ENCODE measurements around the gene UBE3C.

Gene UBE3C

DNA sequence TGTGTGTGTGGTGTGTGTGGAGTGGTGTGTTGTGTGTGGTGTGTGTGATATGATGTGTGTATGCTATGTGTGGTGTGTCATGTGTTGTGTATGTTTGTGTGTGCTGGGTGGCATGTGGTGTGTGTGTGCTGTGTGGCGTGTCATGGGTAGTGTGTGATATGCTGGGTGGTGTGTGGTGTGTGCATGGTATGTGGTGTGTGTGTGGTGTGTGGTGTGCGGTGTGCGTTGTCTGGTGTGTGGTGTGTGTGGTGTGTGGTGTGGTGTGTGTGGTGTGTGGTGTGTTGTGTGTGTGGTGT is 160.5 kb downstream of the UBE3C start:
- H3K4me3 ChIP-seq (ENCODE audit: low read length) = no peak overlapping the region
- H3K4me1 ChIP-seq (ENCODE audit: control insufficient read depth, insufficient read depth, low read length) = no peaks in the 10 kb centered on the region
- no peak overlapping the region for H3K9ac ChIP-seq (ENCODE audit: low read length)
- no peak overlapping the region for H3K27ac ChIP-seq (ENCODE audit: low read depth, low read length)
- no peaks in the 10 kb centered on the region for H3K36me3 ChIP-seq (ENCODE audit: control insufficient read depth, insufficient read depth, low read length)
- H3K27me3 ChIP-seq (ENCODE audit: control insufficient read depth, insufficient read depth, low read length) = no peaks in the 10 kb centered on the region

DNA sequence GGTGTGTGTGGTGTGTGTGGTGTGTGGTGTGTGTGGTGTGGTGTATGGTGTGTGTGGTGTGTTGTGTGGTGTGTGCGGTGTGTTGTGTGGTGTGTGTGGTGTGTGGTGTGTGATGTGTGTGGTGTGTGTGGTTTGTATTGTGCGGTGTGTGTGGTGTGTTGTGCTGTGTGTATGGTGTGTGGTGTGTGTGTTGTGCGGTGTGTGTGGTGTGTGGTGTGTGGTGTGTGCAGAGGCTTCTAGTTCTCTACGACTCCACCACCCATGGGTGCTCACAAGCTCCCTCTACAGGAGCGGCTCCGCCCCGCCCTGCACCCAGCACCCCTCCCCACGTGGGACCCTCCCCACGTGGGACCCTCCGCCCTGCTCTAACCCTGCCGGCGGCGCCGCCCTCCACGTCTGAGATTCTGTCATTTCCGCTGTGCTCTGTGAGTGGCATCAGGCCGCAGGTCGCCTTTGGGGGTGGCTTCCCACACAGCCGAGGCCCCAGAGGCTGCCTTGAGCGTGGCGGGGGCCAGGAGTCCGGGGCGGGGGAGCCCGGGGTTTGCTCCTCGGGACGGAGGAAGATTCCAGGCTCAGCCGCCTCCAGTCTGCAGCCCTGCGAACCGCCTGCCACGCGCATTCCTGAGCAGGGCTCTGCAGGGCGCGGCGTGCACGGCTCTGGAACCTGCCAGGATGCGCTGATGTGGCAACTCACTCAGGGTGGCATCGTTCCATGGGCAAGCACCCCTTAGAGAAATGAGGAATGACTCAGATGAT is 161.1 kb downstream of the UBE3C start:
- no peak overlapping the region for H3K4me3 ChIP-seq (ENCODE audit: low read length)

DNA sequence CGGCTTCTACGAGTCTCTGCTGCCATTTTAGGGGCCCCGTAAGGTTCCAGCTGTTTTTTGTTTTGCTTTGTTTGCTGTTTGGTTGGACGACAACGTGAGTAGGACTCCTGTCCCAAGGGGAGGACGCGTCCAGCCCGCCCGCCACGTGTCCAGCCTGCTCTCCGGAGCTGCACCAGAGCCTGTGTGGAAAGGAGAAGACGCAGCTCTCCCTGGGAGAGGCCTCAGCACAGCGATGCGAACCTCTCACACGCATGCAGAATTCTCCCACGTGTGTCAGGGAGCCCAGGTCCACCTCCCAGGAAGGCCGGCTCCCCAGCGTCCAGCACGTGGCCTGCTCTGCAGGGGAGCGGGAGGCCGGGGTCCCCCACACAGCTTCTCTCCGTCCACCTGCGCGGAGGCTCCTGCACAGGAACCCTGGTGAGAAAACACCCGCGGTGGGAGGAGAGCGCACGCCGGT is 161.7 kb downstream of the UBE3C start:
- Histone ChIP-seq H3K4me3 (ENCODE audit: low read length) (no peak overlapping the region), H3K27ac (ENCODE audit: low read depth, low read length) (no peak overlapping the region), H3K36me3 (ENCODE audit: control insufficient read depth, insufficient read depth, low read length) (no peaks in the 10 kb centered on the region), H3K27me3 (ENCODE audit: control insufficient read depth, insufficient read depth, low read length) (no peaks in the 10 kb centered on the region), H3K9ac (ENCODE audit: low read length) (no peak overlapping the region), H3K4me1 (ENCODE audit: control insufficient read depth, insufficient read depth, low read length) (no peaks in the 10 kb centered on the region)

More for the DNA sequence above, 161.1 kb downstream of the UBE3C start:
- H3K9ac ChIP-seq (ENCODE audit: low read length) = no peak overlapping the region
- no peaks in the 10 kb centered on the region for H3K4me1 ChIP-seq (ENCODE audit: control insufficient read depth, insufficient read depth, low read length)
- no peak overlapping the region for H3K27ac ChIP-seq (ENCODE audit: low read depth, low read length)
- no peaks in the 10 kb centered on the region for H3K27me3 ChIP-seq (ENCODE audit: control insufficient read depth, insufficient read depth, low read length)
- H3K36me3 ChIP-seq (ENCODE audit: control insufficient read depth, insufficient read depth, low read length) = no peaks in the 10 kb centered on the region

DNA sequence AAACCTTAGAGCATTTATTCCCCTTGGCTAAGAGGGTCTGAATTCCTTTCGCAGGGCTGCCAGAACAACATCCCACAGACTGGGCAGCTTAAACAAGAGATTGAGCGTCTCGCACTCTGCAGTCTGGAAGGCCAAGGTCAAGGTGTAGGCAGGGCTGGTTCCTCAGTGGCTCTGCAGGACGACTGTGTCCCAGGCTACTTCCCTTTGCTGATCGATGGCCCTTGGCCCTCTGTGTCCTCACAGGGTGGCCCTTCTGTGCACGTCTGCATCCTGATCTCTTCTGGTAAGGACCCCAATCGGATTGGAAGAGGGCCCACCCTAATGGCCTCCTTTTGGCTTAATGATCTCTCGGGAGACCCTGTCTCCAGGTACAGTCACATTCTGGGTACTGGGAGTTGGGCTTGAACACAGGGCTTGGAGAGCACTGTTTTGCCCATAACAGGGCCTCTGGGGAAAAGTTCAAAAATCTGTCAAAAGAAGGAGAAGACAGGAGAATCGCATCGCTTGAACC is 162.9 kb downstream of the UBE3C start:
- H3K36me3 ChIP-seq (ENCODE audit: control insufficient read depth, insufficient read depth, low read length) = no peaks in the 10 kb centered on the region
- H3K27ac ChIP-seq (ENCODE audit: low read depth, low read length) = no peak overlapping the region
- no peak overlapping the region for H3K4me3 ChIP-seq (ENCODE audit: low read length)
- H3K9ac ChIP-seq (ENCODE audit: low read length) = no peak overlapping the region
- no peaks in the 10 kb centered on the region for H3K27me3 ChIP-seq (ENCODE audit: control insufficient read depth, insufficient read depth, low read length)
- no peaks in the 10 kb centered on the region for H3K4me1 ChIP-seq (ENCODE audit: control insufficient read depth, insufficient read depth, low read length)

DNA sequence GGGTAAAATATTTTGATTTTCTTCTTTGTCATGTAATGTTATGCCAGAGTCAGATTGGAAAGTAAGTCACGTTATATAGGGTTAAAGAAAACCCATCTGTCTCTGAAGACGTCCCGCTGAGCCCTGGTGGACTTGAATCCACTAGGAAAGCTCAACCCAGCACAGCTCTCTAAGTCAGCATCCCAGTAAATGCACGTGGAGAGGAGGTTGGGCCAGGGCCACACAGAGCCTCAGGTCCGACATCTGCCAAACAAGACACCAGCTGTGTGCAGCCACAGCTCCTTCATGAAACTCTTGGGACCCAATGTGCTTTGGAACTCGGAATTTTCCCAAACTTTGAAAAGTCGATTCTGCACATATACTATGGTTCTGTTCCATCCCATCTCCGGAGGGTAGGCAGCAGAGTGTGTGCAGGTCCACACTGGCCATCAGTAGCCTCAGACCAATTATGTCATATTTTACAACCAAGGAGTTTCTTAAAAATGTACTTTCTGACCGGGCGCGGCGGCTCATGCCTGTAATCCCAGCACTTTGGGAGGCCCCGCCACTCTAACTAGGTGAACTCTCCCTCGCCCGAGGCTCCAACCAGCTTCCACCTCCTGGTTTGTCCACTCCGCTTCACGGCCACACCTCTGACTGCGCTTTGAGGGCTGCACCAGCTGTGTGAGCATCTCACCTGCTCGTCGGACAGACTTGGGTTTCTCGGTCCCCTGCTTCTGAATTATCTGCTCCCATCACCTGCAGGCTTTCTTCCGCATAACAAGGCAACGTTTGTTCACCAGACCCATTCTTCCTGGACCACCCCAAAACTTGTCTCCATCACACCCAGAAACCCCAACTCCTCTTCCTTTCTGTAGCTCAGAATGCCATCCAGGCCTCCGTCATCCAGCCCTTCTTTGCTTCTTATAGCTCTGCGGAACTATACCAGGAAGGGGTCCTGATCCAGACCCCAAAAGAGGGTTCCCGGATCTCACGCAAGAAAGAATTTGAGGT is 168.4 kb downstream of the UBE3C start:
- no peaks in the 10 kb centered on the region for H3K27me3 ChIP-seq (ENCODE audit: control insufficient read depth, insufficient read depth, low read length)
- no peak overlapping the region for H3K27ac ChIP-seq (ENCODE audit: low read depth, low read length)
- H3K9ac ChIP-seq (ENCODE audit: low read length) = no peak overlapping the region
- peaks cover 4% of the 10 kb centered on the region for H3K4me1 ChIP-seq (ENCODE audit: control insufficient read depth, insufficient read depth, low read length)
- H3K4me3 ChIP-seq (ENCODE audit: low read length) = no peak overlapping the region
- H3K36me3 ChIP-seq (ENCODE audit: control insufficient read depth, insufficient read depth, low read length) = no peaks in the 10 kb centered on the region

DNA sequence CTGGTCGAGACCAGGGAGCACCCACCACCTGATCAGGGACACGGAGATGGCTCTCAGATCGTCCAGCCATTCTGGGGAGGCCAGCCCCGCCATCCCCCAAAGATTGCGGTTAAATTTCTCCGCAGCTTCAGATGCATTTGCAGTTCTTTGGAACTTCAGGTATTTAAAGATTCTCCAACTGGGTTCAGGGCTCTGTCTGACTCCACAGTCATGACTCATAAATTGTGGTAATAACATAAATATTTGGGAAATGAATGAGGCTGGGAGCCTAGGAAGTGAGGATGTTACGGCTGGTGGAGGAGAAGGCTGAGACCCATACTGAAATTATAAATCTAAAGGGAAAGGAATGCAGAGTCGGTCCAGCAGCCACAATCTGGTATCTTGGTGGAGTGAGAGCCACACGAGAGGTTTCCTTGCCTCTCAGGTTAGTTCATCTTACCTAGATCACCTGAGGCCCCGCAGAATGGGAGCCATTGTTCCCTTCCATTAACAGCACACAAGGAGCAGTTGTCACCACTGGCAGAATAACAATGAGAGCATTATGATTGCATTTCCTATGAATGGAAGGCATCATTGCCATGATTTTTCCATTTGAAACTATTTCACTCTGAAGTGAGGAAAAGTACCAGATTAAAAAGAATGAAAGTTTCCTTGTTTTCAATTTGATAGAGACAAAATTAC is 171.4 kb downstream of the UBE3C start:
- no peak overlapping the region for H3K9ac ChIP-seq (ENCODE audit: low read length)
- H3K36me3 ChIP-seq (ENCODE audit: control insufficient read depth, insufficient read depth, low read length) = no peaks in the 10 kb centered on the region
- no peak overlapping the region for H3K4me3 ChIP-seq (ENCODE audit: low read length)
- peaks cover 4% of the 10 kb centered on the region for H3K4me1 ChIP-seq (ENCODE audit: control insufficient read depth, insufficient read depth, low read length)
- H3K27me3 ChIP-seq (ENCODE audit: control insufficient read depth, insufficient read depth, low read length) = no peaks in the 10 kb centered on the region
- H3K27ac ChIP-seq (ENCODE audit: low read depth, low read length) = no peak overlapping the region

DNA sequence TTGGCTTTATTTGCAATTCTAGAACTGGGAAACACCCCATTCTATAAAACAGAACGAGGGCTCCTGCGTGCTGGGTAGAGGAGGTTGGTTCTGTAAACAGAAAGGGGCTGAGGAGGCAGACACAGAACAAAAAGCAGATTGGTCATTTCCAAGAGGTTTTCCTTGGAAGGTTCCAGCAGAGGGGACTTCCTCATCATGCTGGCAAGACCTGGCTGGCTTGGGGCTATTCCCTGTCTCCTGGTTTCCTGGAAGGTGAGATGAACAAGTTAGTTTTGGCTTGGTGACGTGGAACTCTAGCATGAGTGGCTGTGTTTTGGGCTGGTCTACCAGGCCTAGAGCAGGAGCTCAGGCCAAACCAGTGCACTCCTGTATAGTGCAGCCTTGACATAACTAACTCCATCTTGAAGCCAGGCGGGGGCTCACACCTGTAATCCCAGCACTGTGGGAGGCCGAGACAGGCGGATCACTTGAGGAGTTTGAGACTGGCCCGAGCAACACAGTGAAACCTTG is 172.0 kb downstream of the UBE3C start:
- no peak overlapping the region for H3K4me3 ChIP-seq (ENCODE audit: low read length)
- no peak overlapping the region for H3K27ac ChIP-seq (ENCODE audit: low read depth, low read length)
- H3K27me3 ChIP-seq (ENCODE audit: control insufficient read depth, insufficient read depth, low read length) = no peaks in the 10 kb centered on the region
- H3K9ac ChIP-seq (ENCODE audit: low read length) = no peak overlapping the region
- H3K4me1 ChIP-seq (ENCODE audit: control insufficient read depth, insufficient read depth, low read length) = peaks cover 4% of the 10 kb centered on the region
- H3K36me3 ChIP-seq (ENCODE audit: control insufficient read depth, insufficient read depth, low read length) = no peaks in the 10 kb centered on the region

DNA sequence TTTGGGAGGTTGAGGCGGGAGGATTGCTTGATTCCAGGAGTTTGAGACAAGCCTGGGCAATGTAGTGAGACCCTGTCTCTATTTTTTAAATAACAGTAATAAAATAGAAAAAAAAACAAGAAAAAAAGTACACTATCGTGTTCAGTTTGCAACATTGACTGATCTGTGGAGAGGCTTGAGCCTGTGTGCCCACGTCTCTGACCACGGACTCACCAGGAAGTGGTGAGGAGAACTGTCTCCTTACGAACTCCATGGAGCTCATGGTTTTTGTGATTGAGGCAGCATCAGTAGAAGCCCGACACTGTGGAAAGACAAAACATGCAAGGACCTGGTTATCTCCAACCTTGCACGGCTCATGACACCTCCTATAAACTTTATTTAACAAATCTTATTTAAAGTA is 174.2 kb downstream of the UBE3C start:
- Histone ChIP-seq H3K9ac (ENCODE audit: low read length) (no peak overlapping the region), H3K27ac (ENCODE audit: low read depth, low read length) (no peak overlapping the region), H3K4me3 (ENCODE audit: low read length) (no peak overlapping the region), H3K4me1 (ENCODE audit: control insufficient read depth, insufficient read depth, low read length) (peaks cover 4% of the 10 kb centered on the region), H3K36me3 (ENCODE audit: control insufficient read depth, insufficient read depth, low read length) (no peaks in the 10 kb centered on the region), H3K27me3 (ENCODE audit: control insufficient read depth, insufficient read depth, low read length) (no peaks in the 10 kb centered on the region)

DNA sequence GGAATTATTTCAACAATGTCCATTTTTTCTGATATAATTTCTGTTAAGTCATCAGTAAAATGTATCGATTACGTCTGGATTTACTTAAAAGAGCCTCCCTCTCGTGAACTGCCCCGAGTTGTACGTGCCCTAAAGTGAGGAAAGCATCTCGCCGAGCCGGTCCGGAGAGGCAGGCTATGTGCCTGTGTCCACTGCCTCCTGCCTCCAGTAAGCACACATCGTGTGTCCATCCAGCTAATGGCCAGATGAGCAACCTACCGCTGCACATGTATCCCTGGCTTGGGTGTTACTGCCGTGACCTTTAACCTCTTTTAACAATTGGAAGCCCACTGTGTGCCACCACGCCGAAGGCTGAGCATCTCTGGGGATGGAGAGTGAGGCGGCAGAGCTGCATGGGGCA is 174.9 kb downstream of the UBE3C start:
- Histone ChIP-seq H3K4me3 (ENCODE audit: low read length) (no peak overlapping the region), H3K36me3 (ENCODE audit: control insufficient read depth, insufficient read depth, low read length) (no peaks in the 10 kb centered on the region), H3K27ac (ENCODE audit: low read depth, low read length) (no peak overlapping the region), H3K9ac (ENCODE audit: low read length) (no peak overlapping the region), H3K4me1 (ENCODE audit: control insufficient read depth, insufficient read depth, low read length) (peaks cover 4% of the 10 kb centered on the region), H3K27me3 (ENCODE audit: control insufficient read depth, insufficient read depth, low read length) (no peaks in the 10 kb centered on the region)

DNA sequence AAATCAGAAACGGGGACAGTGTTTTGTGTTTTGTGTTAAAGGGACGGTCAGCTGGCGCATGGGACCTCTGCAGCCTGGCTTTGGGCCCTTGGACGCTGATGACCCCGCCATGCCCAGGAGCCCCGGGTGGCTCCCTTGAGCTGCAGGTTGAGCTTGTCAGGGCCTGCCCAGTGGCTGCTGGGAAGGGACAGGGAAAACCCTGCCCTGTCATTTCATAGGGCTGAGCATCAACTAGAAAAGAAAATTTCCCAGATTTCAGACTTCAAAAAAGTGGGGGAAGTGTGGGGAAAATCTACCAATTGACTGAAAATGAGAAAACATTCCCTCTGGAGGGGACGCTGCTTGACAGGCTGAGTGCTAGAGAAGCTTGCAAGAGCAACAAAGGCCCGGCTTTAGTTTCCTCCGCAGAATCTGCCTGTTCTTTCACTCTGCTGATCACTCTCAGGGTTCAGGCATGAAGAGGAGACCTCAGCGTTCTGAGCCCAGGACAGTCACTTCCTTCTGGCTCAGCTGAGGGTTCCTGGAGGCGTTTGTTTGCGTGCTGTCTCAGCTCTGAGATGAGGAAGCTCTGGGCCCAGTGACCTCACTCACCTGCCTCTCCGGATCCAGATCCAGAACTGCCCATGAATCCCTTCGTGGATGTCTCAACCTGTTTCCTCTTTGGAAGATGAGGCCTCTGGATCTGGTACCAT is 179.4 kb downstream of the UBE3C start:
- Histone ChIP-seq H3K9ac (ENCODE audit: low read length) (no peak overlapping the region), H3K27ac (ENCODE audit: low read depth, low read length) (no peak overlapping the region), H3K4me1 (ENCODE audit: control insufficient read depth, insufficient read depth, low read length) (no peaks in the 10 kb centered on the region), H3K36me3 (ENCODE audit: control insufficient read depth, insufficient read depth, low read length) (no peaks in the 10 kb centered on the region), H3K4me3 (ENCODE audit: low read length) (no peak overlapping the region), H3K27me3 (ENCODE audit: control insufficient read depth, insufficient read depth, low read length) (no peaks in the 10 kb centered on the region)
